HG03571 (cell line): ENCODE results near the gene KRT86.

Experiments used
- ATAC-seq: cut with Tn5 transposase; IDR thresholded peaks from one replicate; pipeline ENCODE4 v1.9.1; 2021; ENCODE audit not compliant: unreplicated experiment

Gene KRT86

GRCh38 chr12:52274521-52275120 is at the start of gene KRT86:
Gene KRT86, plus strand, starts transcription at chr12:52274645. Its CDS starts 27,272 bp downstream, at chr12:52301917.
- no peak for ATAC-seq

- ATAC-seq: no peak
Measured at GRCh38 chr12:52225752-52226151, 48.7 kb upstream of the KRT86 start.

- ATAC-seq: no peak
Measured at GRCh38 chr12:52226446-52226845, 48.0 kb upstream of the KRT86 start.

DNA sequence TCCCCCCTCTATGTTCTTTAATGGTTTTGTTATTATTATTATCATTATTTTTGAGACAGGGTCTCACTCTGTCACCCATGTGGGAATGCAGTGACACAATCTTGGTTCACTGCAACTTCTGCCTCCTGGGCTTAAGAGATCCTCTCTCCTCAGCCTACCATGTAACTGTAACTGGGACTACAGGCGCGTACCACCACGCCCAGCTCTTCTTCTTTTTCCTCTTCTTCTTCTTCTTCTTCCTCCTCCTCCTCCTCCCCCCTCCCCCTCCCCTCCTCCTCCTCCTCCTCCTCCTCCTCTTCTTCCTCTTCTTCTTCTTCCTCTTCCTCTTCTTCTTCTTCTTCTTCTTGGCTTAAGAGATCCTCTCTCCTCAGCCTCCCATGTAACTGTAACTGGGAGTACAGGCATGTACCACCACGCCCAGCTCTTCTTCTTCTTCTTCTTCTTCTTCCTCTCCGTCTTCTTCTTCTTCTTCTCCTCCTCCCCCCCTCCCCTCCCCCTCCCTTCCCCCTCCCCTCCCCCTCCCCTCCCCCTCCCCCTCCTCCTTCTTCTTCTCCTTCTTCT is 46.8 kb upstream of the KRT86 start:
- no peak for ATAC-seq

GRCh38 chr12:52228366-52228765 is 46.1 kb upstream of the KRT86 start:
- no peak for ATAC-seq

DNA sequence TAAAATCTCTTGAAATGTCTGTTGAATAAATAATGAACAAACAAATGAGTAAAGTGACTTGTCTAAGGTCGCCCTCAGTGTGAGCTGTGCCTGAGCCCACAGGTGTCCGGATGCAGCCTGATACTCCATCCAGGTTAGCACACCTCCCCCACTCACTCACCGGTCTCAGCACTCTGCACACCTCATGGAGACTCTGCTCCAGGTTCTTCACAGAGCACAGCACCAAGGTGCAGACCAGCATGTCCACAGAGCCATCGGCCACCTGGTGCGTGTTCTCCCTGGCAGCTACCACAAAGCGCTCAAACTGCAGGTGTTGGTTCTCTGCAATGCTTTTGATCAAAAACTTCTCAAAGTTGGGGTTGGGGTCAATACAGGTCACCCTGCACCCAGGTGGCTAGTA is 45.5 kb upstream of the KRT86 start:
- no peak for ATAC-seq

GRCh38 chr12:52229836-52230343 is 44.6 kb upstream of the KRT86 start:
- ATAC-seq: no peak

- ATAC-seq: no peak
Measured at GRCh38 chr12:52230364-52231281, 43.8 kb upstream of the KRT86 start.

DNA sequence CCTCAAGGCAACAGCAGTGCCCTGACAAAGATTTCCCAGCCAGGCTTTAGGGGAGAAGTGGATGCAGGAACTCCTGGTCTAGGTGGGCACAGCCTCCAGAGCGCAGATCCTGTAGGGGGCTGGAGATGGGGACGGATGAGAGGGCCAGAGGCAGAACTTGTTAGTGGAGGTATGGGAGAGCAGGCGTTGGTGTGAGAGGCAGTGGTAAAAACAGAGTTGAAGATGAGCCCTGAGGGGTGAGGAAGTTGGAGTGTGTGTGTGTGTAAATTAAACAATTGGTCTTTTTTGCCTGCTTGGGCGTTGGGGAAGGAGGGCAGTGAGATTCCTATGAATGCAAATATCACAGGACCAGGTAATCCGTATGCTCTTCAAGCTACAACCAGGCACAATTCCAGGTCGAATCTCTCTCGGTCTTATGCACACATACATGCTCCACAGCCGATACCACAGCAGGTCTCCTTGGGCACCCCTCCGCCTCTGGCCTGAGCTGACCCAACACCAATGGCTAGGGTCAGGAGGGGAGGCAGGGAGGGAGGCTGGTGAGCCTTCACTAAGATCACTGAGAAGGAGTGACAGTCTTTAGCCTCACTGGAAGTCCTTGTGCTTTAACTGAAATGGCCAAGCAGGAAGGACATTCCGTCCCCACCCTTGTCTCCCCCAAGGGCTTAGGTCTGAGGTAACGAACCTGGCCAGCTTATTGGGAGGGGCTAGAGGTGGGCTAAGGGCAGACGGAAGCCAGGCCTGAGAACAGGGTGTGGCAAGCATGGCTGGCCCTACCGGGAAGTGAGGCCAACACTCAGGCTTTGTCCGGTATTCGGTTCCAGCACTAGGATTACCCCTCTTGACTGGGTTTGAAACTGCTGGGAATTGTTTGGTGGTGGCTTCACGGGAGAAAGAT is 42.9 kb upstream of the KRT86 start:
- no peak for ATAC-seq

- no peak for ATAC-seq
Measured at GRCh38 chr12:52232203-52232673, 42.2 kb upstream of the KRT86 start.

DNA sequence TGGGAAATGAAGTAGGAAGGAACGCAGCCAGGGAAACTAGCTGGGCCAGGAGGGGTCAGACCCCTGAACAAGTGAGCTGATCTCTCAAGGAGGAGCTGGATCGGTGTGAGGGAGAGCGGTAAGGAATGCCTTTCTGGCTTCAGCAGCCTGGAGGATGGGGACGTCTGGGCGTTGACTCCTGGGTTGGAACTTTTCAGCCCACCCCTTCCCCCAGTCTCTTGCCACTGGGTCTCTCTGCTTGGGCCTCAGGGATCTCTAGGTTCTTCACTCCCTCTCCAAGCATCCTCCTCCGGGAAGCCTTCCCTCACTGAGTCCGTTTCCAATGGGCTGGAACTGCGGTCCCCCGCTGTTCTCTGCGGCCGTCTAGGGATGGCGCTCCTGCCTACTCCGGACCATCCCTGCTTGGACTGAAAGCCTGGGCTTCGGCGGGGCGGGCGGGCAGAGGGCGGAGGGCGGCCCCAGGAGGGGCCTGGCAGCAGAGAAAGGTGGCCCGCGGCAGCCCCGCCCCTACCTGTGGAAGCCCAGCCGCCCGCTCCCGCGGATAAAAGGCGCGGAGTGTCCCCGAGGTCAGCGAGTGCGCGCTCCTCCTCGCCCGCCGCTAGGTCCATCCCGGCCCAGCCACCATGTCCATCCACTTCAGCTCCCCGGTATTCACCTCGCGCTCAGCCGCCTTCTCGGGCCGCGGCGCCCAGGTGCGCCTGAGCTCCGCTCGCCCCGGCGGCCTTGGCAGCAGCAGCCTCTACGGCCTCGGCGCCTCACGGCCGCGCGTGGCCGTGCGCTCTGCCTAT is 41.6 kb upstream of the KRT86 start, which contains the start of gene KRT7:
TSS of gene KRT7 (plus strand) at position 570 of the 788 bp plus-strand sequence. CDS start at position 624, 54 bp downstream.
- no peak for ATAC-seq

- no peak for ATAC-seq
Measured at GRCh38 chr12:52233462-52234207, 40.8 kb upstream of the KRT86 start.

GRCh38 chr12:52234223-52234810 is 40.1 kb upstream of the KRT86 start:
- no peak for ATAC-seq

DNA sequence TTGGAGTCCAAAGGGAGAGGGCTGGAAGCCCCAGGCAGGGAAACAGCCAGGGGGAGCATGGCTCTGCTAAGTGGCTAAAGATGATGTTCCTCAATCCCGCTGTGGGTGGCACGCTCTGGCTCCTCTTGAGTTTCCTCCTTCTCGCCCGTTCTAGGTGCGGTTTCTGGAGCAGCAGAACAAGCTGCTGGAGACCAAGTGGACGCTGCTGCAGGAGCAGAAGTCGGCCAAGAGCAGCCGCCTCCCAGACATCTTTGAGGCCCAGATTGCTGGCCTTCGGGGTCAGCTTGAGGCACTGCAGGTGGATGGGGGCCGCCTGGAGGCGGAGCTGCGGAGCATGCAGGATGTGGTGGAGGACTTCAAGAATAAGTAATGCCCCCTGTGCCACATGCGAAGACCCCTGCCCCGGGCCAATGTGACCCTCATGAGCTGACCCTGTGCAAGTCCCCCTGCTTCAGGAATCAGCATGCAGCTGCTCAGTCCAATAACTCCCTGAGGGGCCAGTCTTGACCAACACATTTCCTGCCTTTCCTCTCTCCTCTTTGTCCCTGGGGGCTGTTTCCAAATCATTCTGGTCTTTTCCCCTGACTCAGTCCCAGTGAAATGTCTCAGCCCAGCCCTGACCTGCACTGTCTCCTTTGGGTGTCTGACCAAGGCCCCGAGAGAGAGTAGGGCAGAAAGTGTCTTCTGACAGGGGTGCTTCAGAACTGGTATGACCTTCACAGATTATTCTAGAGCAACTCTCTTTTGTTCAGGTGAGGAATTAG is 39.3 kb upstream of the KRT86 start:
- no peak for ATAC-seq

DNA sequence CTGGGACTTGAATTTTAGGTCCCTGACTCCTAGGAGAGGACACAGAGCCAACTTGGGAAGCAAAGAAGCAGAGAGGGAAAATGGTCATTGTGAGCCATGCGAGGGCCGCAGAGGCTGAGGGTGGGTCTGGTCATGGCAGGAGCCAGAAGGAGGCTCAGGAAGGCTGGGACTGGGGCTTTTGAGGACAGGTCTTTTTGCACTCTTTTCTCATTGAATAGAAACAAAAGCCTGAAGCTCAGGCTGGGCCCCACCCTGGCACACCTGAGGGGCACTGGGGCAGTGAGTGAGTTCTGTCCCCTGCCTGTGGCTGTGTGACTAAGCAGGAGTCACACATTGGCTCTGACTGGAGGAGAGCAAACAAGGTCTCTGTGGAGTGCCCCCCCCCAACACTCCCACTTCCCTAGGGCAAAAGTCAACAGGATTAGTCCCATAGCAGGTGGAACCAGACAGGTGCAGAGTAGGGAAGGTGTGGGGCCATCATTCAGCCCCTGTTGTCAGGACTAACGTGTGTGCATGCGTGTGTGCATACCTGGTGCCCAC is 38.6 kb upstream of the KRT86 start:
- ATAC-seq: no peak

GRCh38 chr12:52236386-52237050 is 37.9 kb upstream of the KRT86 start:
- ATAC-seq: no peak

DNA sequence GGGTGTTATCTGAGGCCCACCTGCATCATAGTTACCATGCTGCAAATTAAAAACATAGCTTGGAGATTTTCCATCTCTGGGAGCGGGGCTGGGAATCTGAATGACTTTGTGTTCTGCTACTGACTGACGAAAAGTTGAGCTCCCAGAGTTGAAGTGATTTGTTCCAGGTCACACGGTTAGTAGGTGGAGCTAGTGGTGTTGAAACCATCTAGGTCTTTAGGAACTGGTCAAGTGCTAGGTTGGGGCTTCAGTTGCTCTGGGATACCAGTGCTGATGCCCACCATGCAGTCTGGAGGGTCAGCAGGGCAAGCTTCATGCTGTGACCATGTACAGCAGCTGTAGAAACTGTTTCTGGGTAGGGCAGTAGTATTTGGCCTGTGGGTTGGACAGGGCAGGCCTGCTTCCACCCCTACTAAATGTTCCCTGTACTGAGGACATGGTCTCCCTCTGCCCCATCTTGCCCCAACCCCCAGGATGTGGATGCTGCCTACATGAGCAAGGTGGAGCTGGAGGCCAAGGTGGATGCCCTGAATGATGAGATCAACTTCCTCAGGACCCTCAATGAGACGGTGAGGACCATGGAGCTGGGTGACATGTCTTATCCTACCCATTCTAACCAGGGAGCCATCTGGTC is 36.1 kb upstream of the KRT86 start:
- no peak for ATAC-seq
